Left kidney (tissue), 2 donors: ENCODE results near the gene BTG4. TPM values are rescaled to one million over a fixed set of nuclear protein-coding genes. Genes with fewer than 3 reads are reported as not detected.

ENCODE experiments used
- DNase-seq: peaks from one replicate; pipeline ENCODE4 v3.0.0-alpha.2; 2013
- polyA plus RNA-seq: library from polyadenylated mRNA; unstranded; fragments of 120-200 nt; gene quantifications from one replicate; pipeline ENCODE4 v1.2.1, GENCODE V29; 2013; ENCODE audit not compliant: insufficient read length

BTG4 gene
- polyA plus RNA-seq, 1 donor: not detected

DNA sequence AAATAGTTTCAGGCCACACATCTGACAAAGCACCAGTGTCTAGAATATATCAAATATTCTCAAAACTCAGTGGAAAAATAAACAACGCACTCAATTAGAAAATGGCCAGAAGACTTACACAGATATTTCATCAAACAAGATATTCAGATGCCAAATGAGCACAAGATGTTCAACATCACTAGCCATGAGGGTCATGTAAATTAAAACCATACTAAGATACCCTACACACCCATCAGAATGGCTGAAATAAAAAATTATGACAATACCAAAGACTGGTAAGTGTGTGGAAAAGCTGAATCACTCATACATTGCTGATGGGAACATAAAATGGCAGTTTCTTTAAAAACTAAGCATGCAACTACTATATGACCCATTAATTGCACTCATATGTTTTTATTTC is 21.7 kb downstream of the BTG4 start:
- DNase-seq: no peak

DNA sequence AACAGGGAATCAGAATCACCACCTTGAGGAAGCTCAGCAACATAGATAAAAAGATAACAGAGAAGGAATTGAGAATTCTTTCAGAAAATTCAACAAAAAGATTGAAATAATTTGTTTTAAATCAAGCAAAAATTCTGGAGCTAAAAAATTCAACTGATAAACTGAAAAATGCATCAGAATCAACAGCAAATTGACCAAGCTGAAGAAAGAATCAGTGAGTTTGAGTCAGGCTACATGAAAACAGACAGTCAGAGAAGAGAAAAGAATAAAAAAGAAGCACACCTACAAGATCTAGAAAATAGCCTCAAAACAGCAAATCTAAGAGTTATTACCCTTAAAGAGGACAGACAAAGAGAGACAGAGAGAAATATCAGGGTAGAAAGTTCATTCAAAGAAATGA is 28.8 kb downstream of the BTG4 start:
- DNase-seq: no peak

DNA sequence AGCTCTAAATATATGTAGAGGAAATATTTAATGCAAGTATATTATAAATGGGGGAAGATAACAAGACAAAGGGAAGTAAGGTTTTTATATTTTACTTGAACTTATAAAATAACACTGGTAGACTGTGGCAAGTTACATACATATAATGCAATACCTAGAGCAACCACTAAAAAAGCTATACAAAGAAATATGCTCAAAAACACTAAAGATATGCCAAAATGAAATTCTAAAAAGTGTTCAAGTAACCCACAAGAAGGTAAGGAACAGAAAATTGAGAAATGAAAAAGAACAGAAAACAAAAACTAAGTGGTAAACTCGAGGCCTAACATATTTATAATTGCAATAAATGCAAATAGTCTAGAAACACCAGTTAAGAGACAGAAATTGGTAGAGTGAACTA is 32.5 kb downstream of the BTG4 start:
- no peak for DNase-seq

DNA sequence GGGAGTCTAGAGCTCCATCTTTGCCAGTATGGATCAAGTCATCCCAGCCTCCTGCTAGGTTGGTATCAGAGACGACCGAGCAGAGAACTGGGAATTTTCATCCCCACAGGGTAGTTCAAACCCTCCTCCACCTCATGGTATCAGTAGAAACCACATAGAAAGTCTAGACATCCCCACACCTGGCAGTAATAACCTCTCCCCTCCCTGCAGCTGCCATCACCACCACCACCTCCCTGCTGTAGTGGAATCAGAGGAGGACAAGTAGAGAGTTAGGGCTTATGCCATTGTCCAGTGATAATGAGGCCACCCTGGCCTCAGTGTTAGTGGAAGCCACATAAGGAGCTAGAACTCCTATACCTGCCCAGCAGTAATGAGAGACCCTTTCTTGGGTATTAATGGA is 34.3 kb downstream of the BTG4 start:
- DNase-seq: no peak

DNA sequence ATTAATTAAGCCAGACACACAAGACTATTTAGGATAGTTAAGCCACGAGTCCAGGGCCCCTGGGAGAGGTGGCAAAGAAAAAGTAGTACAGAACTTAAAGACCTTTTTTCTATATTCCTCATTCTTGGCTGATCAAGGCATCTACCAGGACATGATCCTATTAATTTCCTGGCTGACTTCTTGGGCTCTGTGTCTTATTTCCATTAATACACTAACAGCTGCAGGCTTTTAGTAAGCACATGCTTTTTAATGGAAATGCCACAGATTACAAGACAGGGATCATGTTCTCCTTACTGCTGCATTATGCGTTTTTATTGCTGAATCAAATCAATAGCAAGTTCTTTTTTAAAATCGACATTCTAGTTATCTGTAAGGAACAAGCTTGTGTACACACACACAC is 35.2 kb downstream of the BTG4 start:
- DNase-seq: no peak

DNA sequence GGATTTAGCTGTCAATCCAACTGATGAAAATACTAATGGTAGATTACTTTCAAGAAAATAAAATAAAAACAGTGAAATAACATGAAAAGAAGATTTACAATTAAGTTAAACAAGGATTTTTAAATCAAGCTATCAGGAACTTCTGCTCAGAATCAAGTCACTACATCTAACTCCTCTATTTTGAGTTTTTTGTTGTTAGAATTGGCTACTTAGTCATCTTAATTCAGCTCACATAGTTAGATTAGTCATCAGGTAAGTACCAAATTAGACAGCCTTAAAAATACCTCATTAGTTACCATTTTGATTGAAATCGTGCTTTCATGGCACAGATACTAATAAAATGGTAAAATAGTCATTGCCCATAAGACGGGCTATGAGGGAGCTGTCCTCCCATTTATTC is 35.8 kb downstream of the BTG4 start:
- no peak for DNase-seq

DNA sequence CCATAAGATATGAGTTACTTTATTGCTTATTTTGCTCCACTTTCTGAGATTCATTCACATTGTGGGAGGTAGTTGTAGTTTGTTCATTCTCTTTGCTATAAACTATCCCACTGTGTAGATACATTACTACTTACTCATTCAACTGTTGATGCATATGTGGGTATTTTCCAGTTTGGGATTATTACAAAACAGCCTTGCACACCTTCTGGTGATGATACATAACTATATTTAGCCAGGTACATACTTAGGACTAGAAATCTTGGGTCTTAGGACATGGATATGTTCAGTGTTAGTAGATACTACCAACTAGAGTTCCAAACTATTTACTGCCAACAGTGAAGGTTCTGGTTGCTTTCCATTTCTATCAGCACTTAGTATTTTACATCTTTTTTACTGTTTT is 37.8 kb downstream of the BTG4 start:
- no peak for DNase-seq

DNA sequence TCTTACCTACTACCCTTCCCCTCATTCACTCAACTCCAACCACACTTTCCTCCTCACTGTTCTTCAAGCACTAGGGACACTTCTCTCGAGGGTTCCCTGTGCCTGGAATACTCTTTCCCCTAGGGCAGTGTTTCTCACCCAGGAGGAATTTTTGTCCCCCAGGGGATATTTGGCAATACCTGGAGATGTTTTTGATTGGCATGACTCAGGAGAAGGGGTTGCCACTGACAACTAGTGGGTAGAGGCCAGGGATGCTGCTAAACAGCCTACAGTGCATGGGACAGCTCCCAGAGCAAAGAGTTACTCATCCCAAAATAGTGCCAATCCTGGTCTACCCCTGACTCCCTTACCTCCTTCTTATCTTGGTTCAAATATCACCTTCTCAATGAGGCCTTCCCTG is 40.0 kb downstream of the BTG4 start:
- no peak for DNase-seq

DNA sequence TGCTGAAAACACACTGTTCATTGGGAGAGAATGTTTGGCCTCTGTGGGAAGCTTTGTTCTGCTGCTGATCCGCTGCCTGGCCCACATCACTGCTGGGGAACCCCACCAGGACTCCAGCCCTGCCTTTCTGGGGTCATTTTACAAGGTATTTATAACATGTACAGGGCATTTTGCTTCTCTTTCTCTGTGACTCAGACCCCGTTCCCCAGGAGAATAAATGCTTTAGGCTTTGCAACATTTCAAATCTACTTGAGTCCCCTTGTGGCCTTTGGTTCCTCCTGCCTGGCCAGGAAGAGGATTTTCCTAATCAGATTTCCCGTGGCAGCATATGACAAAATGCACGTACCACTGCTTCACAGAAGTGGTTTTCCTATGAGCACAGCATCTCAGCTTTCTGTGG is 43.0 kb downstream of the BTG4 start:
- no peak for DNase-seq

DNA sequence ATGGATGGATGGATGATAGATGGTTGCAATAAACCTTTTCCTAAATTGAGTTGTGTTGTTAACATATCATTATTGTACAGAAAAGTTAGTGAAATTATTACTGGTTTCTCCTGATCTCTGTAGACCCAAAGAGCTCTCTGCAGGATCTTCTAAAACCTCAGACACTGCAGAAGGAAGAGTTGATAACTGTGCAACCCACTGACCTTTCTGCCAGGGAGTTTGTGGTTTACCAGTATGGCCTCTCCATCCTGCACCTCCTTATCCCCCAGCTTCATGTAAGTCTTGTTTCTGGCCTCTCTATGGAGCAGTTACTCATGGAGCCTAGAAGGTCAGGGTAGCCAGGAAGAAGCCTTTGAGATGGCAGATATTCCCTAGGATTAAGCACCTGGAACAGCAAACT is 45.6 kb downstream of the BTG4 start:
- no peak for DNase-seq

DNA sequence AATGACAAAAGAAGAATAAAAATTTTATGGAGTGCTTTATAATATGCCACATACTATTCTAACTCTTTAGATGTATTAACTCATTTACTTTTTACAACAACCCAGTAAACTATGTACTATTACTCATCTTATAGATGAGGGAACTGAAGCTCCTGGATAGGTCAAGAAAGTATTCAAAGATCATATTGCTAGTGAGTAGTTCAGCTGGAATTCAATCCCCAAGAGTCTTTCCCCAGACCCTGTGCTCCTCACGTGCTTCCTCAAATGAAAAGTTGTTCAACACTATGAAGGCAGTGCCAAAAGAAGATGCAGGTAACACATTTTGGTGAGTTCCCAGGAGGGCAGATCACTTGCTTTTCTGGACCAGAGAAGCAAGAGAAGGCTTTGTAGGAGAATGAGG is 46.8 kb downstream of the BTG4 start:
- DNase-seq: no peak

DNA sequence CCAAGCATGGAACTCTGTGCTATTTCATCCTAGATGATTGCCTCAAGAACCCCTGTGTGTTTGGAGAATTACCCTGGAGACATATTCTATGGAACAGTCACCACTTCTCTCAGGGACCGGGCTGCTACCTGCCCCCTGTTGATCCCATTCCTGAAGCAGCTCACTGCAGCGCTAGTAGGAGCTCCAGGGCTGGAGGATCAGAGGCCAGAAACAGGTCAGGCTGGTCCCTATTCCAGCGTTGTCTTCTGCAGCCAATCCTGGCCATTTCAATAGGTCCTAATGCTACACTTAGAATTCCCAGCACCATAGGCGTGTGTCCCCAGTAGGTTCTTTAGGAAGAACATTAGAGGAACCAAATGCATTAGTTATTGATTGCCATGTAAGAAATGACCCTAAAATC is 48.9 kb downstream of the BTG4 start:
- DNase-seq: no peak

DNA sequence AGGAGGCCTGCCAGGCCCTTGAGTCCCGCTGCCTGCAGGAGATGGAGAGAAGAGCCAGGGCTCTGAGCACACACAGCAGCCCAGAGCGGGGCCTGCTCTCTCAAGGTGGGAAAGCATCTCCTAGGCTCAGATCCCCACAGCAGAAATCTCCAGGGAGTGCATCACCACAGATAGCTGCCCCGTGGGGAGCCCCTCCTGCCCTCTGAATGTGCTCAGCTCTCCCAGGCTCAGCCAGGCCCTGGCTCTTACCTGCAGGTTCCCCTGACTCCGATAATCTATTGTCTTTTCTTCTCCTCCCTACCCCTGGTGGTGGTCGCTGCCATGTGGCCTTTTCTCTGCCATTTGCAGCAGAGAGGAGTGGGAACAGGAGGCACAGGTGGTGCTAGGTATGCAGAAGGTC is 49.9 kb downstream of the BTG4 start:
- DNase-seq: no peak

DNA sequence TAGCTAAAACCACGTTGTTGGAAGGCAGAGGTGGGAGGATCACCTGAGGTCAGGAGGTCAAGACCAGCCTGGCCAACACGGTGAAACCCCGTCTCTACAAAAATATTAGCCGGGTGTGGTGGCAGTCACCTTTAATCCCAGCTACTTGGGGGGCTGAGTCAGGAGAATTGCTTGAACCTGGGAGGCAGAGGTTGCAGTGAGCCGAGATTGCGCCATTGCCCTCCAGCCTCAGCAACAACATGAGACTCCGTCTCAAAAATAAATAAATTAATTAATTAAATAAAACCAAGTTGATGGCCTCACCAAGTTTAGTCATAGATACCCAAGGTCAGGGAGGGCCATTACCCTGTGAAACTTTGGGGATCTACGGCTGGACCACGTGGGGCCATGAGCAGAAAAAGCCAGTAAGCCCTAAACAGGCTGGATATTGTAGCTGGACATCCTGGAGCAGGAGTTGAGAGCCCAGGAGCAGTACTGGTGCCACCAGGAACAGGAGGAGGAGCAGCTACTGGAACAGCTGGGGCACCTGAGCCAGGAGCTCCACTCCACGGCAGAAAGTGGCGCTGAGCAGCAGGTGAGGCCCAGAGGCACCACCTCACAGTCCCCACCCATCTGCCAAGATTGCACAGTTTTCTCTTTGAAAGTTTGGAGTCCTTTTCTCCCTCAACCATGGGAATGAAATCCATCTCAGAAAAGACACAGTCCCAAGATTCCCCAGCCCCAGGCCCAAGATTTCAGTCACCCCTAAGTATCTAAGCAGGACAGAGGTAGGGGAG is 50.5 kb downstream of the BTG4 start:
- DNase-seq: no peak

DNA sequence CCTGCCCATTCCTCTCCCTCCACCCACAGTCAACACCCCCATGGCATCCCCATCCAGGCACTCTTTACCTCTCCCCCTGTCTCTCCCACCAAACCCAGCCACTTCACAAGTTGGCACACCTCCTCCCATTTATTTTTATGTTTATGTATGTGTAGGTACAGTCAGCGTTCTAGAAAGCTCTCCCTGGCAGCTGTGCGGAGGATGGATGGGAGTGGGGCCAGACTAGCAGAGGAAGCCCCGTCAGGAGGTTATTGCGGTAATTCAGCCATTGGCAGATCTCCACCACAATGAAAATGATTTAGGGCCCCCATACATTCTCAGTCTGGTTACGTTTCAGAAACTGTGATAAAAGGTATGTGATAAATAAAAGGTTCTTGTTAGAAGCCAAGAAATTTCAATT is 51.3 kb downstream of the BTG4 start:
- DNase-seq: peak; percentile 20

DNA sequence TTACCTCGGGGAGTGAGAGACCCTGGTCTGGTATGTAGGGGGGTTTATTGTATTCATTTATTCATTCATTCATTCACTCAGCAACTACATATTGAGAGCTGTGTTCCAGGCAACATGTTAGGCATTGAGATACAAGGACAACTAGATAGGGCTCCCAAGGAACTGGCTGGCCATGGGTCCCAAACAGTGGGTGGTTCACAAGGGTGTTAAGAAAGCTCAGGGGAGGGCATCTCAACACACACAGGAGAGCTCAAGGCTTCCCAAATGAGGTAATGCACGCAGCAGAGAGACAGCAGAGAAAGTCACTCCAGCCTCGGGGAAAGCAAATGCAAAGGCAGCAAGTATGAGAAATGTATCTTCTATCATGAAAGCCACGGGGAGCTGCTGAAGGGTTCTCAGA is 51.8 kb downstream of the BTG4 start:
- DNase-seq: no peak

DNA sequence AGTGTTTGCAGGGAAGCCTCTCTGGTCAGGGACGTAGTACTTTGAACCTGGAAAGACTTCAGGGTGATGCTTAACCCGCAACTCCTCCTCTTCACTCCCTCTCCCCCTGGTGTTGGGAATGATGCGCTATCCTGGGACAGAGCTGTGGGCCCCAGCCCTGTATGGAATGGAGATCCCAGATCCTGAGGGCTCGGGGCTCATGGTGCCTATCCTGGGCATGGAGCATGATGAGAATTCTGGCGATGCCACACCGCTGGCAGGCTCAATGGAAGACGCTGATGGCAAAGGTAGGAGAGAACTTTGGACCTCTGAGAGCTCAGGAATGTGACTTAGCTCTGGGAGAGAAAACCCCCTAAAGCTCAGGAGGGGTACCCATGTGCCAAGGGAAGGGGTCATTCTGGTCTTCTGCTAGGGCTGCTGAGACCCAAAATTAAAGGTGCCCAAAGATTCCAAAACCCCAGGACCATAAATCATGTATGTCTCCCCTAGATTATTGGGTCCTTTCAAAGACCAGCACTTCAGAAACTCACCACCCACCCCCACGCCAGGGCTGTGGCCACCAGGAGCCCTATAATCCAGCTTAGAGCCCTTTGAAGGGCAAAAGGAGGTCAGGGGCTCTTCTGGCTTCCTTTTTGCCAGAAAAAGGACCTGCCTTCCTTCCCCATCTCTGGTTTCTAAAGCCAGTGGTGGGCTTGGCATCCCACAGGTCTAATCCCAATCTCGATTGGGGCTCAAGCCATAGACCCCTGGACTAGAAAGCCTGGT is 52.5 kb downstream of the BTG4 start:
- no peak for DNase-seq

DNA sequence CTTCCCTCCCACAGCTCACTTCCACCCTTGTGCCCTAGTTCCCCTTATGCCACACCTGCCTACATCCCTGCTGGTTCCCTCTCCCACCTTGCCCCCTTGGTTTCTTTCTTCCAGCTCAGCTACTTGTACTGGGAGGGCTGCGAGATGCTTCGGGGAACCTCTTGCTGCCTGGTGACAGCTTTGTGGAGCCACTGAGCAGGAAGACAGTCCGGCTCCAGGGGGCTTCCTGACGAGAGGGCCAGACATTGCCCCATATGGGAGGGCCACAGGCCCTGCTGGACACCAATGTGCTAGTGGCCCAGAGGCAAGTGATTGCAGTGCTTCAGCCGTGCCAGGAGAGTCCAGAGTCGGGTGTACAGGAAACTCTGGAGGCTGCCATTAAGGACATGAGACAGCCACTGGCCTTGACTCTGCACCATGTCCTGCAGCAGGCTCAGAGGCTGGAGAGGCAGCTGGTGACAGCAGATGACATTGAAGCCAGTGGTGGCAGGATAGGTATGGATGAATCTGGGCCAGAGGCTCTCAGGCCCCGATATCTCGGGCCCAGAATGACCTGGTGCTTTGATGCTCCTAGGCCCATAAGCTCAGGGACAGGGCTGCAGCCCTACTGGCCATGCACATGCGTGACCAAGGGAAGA is 54.3 kb downstream of the BTG4 start:
- DNase-seq: no peak

DNA sequence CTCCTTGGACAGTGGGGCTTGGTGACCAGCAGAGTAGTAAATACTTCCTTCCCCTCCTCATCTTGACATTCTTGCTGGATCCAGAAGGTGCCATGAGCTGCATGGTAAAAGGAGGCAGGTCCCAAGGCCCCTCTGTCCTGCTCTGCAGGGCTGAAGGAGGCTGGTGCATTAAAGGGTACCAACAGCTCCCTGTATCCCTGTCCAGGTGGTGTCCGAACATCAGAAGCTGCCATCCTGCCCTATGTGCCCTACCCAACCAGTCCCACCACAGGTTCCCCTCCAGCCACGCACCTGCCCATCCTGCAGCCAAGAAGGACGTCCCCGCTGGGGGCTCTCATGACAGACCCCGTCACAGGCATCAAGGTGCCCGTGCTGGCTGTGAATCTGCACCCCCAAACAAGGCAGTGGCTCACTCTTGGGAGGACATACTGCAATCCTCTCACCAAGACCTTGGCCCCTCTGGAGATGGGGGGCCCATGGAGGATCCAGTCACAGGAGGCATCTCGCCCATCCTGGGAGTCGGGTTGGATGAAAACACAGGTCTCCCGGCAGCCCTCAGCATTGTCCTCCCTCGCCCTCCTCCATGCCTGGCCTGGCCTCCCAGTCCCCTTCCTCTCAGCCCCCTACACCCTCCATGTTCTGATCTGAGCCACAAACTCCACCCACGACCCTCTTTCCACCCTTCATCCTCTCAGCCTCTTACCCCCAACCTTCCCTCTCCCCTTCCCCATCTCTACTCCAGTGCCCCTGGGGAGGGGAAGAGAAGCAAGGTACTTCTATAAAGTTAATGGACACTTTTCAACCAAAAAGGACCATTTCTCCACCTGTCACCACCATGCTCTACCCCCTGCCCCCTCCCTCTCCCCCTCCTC is 55.1 kb downstream of the BTG4 start:
- DNase-seq: no peak

DNA sequence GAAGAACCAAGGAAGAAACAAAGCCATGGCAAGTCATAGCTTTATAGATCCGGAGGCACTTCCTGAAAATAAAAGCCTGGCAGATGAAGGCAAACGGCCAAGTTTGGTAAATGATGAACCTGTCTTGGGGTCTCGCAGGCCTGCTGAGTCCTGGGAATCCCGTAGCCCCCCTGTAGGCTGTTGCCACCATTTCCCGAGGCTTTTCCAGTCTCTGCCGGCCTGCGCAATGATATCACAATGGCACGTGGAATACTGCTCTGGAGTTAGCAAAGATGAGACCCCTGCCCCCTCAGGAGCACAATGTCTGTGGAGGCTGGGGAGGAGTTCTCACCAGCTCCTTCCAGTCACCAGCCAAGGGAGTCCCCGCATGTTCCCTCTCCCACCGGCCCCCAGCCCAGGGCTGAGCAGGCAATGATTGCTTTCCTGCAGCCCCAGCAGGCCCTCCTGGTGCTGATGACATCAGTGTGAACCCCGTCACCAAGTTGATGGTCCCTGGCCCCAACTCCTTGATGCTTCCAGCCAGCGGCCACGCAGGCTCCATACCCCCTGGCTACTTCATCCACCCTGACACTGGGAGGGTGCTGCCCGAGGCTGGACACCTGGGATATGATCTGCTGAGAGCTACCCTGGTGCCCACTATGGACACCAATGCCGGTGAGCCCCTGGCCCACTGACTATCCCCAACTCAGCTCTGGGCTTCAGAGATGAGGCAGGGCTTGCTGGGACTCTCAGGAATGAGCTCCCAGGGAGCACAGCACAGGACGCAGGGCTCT is 55.9 kb downstream of the BTG4 start:
- DNase-seq: no peak

DNA sequence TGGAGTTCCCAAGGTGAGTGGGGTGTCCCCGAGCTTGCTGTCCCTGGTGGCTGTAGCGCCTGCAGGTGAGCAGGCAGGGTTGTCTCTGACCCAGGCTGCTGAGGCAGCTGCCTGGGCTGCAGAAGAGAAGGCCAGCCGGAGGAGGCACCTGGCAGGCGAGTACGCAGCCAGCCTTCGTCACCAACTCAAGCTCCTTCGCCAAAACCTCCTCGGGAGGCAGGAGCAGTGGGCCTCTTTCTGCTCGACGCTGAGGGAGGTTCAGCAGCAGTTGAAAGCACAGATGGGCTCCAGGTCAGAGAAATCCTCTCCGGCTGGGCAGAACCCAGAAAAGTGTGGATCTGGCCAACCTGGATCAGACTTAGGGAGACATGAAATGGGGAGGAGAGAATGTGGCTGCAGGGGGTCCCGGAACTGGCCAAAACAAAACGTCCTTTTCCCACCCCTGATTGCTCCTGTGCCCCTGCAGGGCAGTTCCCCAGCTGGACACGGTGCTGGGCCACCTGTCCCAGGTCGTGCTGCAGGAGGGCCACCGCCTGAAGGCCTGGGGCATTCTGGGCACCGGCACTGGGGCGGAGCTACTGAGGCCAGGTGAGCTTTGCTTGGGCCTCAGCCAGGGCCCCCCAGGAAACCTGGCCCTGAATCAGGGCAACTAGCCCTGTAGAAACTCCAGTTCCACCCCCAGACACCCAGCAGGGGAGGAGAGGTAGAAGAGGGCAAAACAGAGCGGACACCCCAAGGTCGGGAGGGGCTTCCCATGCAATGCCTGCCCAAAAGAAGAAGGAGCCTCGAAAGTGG is 56.7 kb downstream of the BTG4 start:
- DNase-seq: no peak
